Liver (tissue), 9 donors: ENCODE data around the gene SMIM24. TPM values are rescaled to one million over a fixed set of nuclear protein-coding genes. Genes with fewer than 3 reads are reported as not detected.

Experiments used
- DNase-seq: peaks from one replicate; pipeline ENCODE4 v3.0.0-alpha.2; 2017; ENCODE audit warnings: low spot score
- H3K27ac ChIP-seq, 2 donors: one replicate each; pipeline ENCODE4 v1.7.0; 2013; ENCODE audit warnings: inconsistent platforms in 2 of 2, low read length in 2 of 2, control low read depth in 1 of 2, low read depth in 1 of 2, mild to moderate bottlenecking in 1 of 2
- H3K27me3 ChIP-seq, 4 donors: one replicate each; pipeline versions ENCODE4 v1.6.1 to v1.7.0; 2013; ENCODE audit warnings: low read length in 3 of 4, inconsistent platforms in 1 of 4, mild to moderate bottlenecking in 1 of 4, moderate library complexity in 1 of 4; ENCODE audit not compliant: control insufficient read depth in 4 of 4, insufficient read depth in 4 of 4
- H3K36me3 ChIP-seq, 4 donors: one replicate each; pipeline versions ENCODE4 v1.6.1 to v1.7.0; 2013; ENCODE audit warnings: low read length in 3 of 4, mild to moderate bottlenecking in 3 of 4, low read depth in 1 of 4, moderate library complexity in 1 of 4; ENCODE audit not compliant: control insufficient read depth in 4 of 4, insufficient read depth in 3 of 4
- H3K4me1 ChIP-seq, 4 donors: one replicate each; pipeline versions ENCODE4 v1.6.1 to v1.7.0; 2013; ENCODE audit warnings: low read length in 3 of 4, mild to moderate bottlenecking in 3 of 4, moderate library complexity in 1 of 4; ENCODE audit not compliant: control insufficient read depth in 4 of 4, insufficient read depth in 4 of 4
- H3K4me3 ChIP-seq, 3 donors: one replicate each; pipeline versions ENCODE4 v1.6.1 to v1.7.0; 2013; ENCODE audit warnings: low read length in 3 of 3, control low read depth in 1 of 3, low read depth in 1 of 3, mild to moderate bottlenecking in 1 of 3
- H3K9ac ChIP-seq, 2 donors: one replicate each; pipeline ENCODE4 v1.7.0; 2013; ENCODE audit warnings: low read length in 2 of 2, mild to moderate bottlenecking in 2 of 2, moderate library complexity in 2 of 2, control low read depth in 1 of 2, low read depth in 1 of 2
- H3K9me3 ChIP-seq, 4 donors: one replicate each; pipeline versions ENCODE4 v1.6.1 to v1.7.0; 2013; ENCODE audit warnings: low read length in 3 of 4; ENCODE audit not compliant: control insufficient read depth in 4 of 4
- EGR1 ChIP-seq, 2 donors: IDR thresholded peaks; 2 replicates each; pipeline ENCODE4 v1.6.1; 2016 to 2018; ENCODE audit warnings: antibody characterized with exemption in 2 of 2, low read depth in 2 of 2
- FOXA1 ChIP-seq: IDR thresholded peaks from 2 replicates; pipeline ENCODE4 v1.6.1; 2016; ENCODE audit warnings: antibody characterized with exemption
- FOXA2 ChIP-seq: IDR thresholded peaks from 2 replicates; pipeline ENCODE4 v1.6.1; 2016; ENCODE audit warnings: antibody characterized with exemption
- GABPA ChIP-seq, 2 donors: IDR thresholded peaks in 1 of 2; conservative IDR thresholded peaks in 1 of 2; 2 replicates each; pipeline ENCODE4 v1.6.1; 2016; ENCODE audit warnings: antibody characterized with exemption in 2 of 2, mild to moderate bottlenecking in 1 of 2, moderate library complexity in 1 of 2
- HNF4A ChIP-seq, 2 donors: conservative IDR thresholded peaks; 2 replicates each; pipeline ENCODE4 v1.6.1; 2016; ENCODE audit warnings: antibody characterized with exemption in 2 of 2, mild to moderate bottlenecking in 2 of 2
- HNF4G ChIP-seq: IDR thresholded peaks from 2 replicates; pipeline ENCODE4 v1.6.1; 2016; ENCODE audit warnings: antibody characterized with exemption
- JUND ChIP-seq, 2 donors: IDR thresholded peaks; 2 replicates each; pipeline ENCODE4 v1.6.1; 2016; ENCODE audit warnings: antibody characterized with exemption in 2 of 2
- NR2F2 ChIP-seq: IDR thresholded peaks from 2 replicates; pipeline ENCODE4 v1.6.1; 2016; ENCODE audit warnings: antibody characterized with exemption
- RAD21 ChIP-seq, 2 donors: IDR thresholded peaks; 2 replicates each; pipeline ENCODE4 v1.6.1; 2016; ENCODE audit warnings: antibody characterized with exemption in 2 of 2, mild to moderate bottlenecking in 2 of 2
- RXRA ChIP-seq, 2 donors: IDR thresholded peaks; 2 replicates each; pipeline ENCODE4 v1.6.1; 2017 to 2018; ENCODE audit warnings: antibody characterized with exemption in 2 of 2, mild to moderate bottlenecking in 1 of 2
- SP1 ChIP-seq: IDR thresholded peaks from 2 replicates; pipeline ENCODE4 v1.6.1; 2018; ENCODE audit warnings: antibody characterized with exemption, mild to moderate bottlenecking
- TAF1 ChIP-seq: conservative IDR thresholded peaks from 2 replicates; pipeline ENCODE4 v1.6.1; 2016; ENCODE audit warnings: antibody characterized with exemption, mild to moderate bottlenecking
- YY1 ChIP-seq: IDR thresholded peaks from 2 replicates; pipeline ENCODE4 v1.6.1; 2016; ENCODE audit warnings: antibody characterized with exemption, mild to moderate bottlenecking
- WGBS: extraction: QIAGEN DNeasy Blood & Tissue Kit; methylation state at CpG from one replicate; pipeline ENCODE4 v1.1.7; 2013; 5-methylcytosine and 5-hydroxymethylcytosine counted together
- polyA plus RNA-seq, 2 donors: library from polyadenylated mRNA; stranded (reverse) in 1 of 2; unstranded in 1 of 2; fragments of 200-250 nt in 1 of 2; fragments of >200 nt in 1 of 2; fragmentation: Nextera tagmentation in 1 of 2; extraction: Ambion mirVana in 1 of 2; gene quantifications; one replicate each; pipeline versions ENCODE4 v1.2.1 to v1.2.3, GENCODE V29; 2013 to 2015
- total RNA-seq, 2 donors: library from RNA; depleted of rRNA; stranded (reverse); fragments of >200 nt; gene quantifications; one replicate each; pipeline ENCODE4 v1.2.3, GENCODE V29; 2014
- TF ChIP-seq, protein P1 (sequence below): IDR thresholded peaks from 2 replicates; pipeline ENCODE4 v1.6.1; 2016; ENCODE audit warnings: antibody characterized with exemption
- TF ChIP-seq, protein P2 (sequence below): IDR thresholded peaks from 2 replicates; pipeline ENCODE4 v1.6.1; 2016; ENCODE audit warnings: antibody characterized with exemption
- TF ChIP-seq, protein P3 (sequence below): IDR thresholded peaks from 2 replicates; pipeline ENCODE4 v1.6.1; 2016; ENCODE audit warnings: antibody characterized with exemption, mild to moderate bottlenecking
- TF ChIP-seq, protein P4 (sequence below): fragments of 150-350 bp; IDR thresholded peaks from 2 replicates; pipeline ENCODE4 v1.5.1; 2017; ENCODE audit warnings: improper control_type of control experiment, low read depth, low read length; ENCODE audit not compliant: missing input control
- TF ChIP-seq, protein P5 (sequence below): IDR thresholded peaks from 2 replicates; pipeline ENCODE4 v1.6.1; 2016; ENCODE audit warnings: antibody characterized with exemption
- donor health status: healthy.
- donor health status: healthy.
- donor health status: healthy.
- donor health status: healthy.
- donor health status: healthy.

Gene SMIM24
- total and polyA plus RNA-seq, 4 donors = 0.17 to 13.7 (median 2.8) TPM

DNA sequence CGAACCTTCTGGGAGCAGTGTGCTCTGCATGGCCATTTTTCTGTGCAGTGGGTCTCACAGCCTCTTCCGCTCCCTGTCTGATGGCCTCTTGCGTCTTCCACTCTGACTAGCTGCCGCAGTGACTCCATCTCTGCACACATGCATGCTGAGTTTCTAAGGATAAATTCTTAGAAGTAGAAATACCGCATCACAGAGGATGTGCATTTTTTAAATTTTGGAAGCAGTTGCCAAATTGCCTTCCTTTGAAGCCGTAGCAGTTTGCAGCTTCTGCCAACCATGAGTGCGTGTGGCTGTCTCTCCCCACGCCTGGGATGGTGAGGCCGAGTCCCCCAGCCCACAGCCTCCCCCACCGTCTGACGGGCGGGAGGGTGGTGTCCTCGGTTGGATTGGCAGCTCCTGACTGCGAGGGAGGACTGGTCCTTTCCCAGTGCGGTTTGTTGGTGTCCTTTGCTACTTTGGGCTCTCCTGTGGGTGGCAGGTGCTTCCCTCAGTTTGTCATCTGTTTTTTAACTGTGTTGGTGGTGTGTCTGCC lies 35.6 kb upstream of the SMIM24 start (continued):
- TF ChIP-seq, protein P1, sequence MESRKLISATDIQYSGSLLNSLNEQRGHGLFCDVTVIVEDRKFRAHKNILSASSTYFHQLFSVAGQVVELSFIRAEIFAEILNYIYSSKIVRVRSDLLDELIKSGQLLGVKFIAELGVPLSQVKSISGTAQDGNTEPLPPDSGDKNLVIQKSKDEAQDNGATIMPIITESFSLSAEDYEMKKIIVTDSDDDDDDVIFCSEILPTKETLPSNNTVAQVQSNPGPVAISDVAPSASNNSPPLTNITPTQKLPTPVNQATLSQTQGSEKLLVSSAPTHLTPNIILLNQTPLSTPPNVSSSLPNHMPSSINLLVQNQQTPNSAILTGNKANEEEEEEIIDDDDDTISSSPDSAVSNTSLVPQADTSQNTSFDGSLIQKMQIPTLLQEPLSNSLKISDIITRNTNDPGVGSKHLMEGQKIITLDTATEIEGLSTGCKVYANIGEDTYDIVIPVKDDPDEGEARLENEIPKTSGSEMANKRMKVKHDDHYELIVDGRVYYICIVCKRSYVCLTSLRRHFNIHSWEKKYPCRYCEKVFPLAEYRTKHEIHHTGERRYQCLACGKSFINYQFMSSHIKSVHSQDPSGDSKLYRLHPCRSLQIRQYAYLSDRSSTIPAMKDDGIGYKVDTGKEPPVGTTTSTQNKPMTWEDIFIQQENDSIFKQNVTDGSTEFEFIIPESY = no peak
- TF ChIP-seq, protein P2, sequence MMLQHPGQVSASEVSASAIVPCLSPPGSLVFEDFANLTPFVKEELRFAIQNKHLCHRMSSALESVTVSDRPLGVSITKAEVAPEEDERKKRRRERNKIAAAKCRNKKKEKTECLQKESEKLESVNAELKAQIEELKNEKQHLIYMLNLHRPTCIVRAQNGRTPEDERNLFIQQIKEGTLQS = no peak
- TF ChIP-seq NR2F2 (no peak), HNF4A (conservative IDR thresholded peaks at IDR 0.05) (no peak), GABPA (IDR thresholded peaks at IDR 0.05 in 1 of 2, conservative IDR thresholded peaks at IDR 0.05 in 1 of 2) (no peak)

DNA sequence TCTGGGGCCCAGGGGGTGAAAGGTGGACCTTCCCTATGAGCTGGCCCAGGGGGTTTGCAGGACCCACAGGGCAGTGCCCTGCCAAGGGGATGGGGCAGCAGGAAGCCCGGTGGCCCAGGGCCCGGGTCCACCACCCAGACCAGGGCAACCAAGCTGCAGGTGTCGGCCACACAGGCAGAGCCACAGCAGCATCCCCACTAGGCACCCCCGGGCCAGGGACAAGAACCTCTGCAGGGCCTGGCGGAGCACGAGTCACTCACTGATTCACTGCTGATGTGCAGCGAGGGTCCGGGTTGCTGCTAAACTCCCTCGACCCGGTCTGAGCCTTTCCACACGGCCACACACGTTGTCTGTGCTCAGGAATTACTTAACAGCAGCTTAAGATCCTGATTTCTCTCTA lies 34.6 kb upstream of the SMIM24 start:
- no peak for DNase-seq
- TF ChIP-seq, protein P3, sequence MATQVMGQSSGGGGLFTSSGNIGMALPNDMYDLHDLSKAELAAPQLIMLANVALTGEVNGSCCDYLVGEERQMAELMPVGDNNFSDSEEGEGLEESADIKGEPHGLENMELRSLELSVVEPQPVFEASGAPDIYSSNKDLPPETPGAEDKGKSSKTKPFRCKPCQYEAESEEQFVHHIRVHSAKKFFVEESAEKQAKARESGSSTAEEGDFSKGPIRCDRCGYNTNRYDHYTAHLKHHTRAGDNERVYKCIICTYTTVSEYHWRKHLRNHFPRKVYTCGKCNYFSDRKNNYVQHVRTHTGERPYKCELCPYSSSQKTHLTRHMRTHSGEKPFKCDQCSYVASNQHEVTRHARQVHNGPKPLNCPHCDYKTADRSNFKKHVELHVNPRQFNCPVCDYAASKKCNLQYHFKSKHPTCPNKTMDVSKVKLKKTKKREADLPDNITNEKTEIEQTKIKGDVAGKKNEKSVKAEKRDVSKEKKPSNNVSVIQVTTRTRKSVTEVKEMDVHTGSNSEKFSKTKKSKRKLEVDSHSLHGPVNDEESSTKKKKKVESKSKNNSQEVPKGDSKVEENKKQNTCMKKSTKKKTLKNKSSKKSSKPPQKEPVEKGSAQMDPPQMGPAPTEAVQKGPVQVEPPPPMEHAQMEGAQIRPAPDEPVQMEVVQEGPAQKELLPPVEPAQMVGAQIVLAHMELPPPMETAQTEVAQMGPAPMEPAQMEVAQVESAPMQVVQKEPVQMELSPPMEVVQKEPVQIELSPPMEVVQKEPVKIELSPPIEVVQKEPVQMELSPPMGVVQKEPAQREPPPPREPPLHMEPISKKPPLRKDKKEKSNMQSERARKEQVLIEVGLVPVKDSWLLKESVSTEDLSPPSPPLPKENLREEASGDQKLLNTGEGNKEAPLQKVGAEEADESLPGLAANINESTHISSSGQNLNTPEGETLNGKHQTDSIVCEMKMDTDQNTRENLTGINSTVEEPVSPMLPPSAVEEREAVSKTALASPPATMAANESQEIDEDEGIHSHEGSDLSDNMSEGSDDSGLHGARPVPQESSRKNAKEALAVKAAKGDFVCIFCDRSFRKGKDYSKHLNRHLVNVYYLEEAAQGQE = no peak
- no peak for TF ChIP-seq RXRA (IDR thresholded peaks at IDR 0.05)
- TF ChIP-seq JUND (IDR thresholded peaks at IDR 0.05) = no peak
- TF ChIP-seq EGR1 (IDR thresholded peaks at IDR 0.05; ENCODE audit: low read depth in 2 of 2) = no peak
- TF ChIP-seq SP1 = no peak
- TF ChIP-seq, protein P2 = no peak
- no peak for TF ChIP-seq YY1
- no peak for TF ChIP-seq NR2F2
- TF ChIP-seq, protein P4, sequence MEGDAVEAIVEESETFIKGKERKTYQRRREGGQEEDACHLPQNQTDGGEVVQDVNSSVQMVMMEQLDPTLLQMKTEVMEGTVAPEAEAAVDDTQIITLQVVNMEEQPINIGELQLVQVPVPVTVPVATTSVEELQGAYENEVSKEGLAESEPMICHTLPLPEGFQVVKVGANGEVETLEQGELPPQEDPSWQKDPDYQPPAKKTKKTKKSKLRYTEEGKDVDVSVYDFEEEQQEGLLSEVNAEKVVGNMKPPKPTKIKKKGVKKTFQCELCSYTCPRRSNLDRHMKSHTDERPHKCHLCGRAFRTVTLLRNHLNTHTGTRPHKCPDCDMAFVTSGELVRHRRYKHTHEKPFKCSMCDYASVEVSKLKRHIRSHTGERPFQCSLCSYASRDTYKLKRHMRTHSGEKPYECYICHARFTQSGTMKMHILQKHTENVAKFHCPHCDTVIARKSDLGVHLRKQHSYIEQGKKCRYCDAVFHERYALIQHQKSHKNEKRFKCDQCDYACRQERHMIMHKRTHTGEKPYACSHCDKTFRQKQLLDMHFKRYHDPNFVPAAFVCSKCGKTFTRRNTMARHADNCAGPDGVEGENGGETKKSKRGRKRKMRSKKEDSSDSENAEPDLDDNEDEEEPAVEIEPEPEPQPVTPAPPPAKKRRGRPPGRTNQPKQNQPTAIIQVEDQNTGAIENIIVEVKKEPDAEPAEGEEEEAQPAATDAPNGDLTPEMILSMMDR = no peak
- TF ChIP-seq FOXA1 = no peak
- TF ChIP-seq RAD21 (IDR thresholded peaks at IDR 0.05) = no peak
- TF ChIP-seq TAF1 = no peak
- TF ChIP-seq, protein P1 = no peak
- TF ChIP-seq HNF4A (conservative IDR thresholded peaks at IDR 0.05) = no peak
- TF ChIP-seq, protein P5, sequence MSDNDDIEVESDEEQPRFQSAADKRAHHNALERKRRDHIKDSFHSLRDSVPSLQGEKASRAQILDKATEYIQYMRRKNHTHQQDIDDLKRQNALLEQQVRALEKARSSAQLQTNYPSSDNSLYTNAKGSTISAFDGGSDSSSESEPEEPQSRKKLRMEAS = no peak
- TF ChIP-seq HNF4G = no peak
- no peak for TF ChIP-seq GABPA (IDR thresholded peaks at IDR 0.05 in 1 of 2, conservative IDR thresholded peaks at IDR 0.05 in 1 of 2)
- no peak for TF ChIP-seq FOXA2
- no peak overlapping the region for H3K9ac ChIP-seq
- H3K36me3 ChIP-seq = peaks cover 0 to 3% (median 1%) of the 10 kb centered on the region in 4 donors
- peaks cover 28 to 72% (median 58%) of the 10 kb centered on the region in 4 donors for H3K4me1 ChIP-seq
- H3K27ac ChIP-seq = no peak overlapping the region
- no peaks in the 10 kb centered on the region for H3K27me3 ChIP-seq
- WGBS = 96% methylated on average over 12 of the region's 12 CpGs
- H3K4me3 ChIP-seq = no peak overlapping the region
- no peaks in the 10 kb centered on the region for H3K9me3 ChIP-seq
